Smooth muscle cell (in vitro differentiated cells): ENCODE results near the gene GAL3ST2. TPM values are rescaled to one million over a fixed set of nuclear protein-coding genes. Genes with fewer than 3 reads are reported as not detected.

Source experiments
- DNase-seq: peaks from one replicate; lab custom pipeline; 2025; ENCODE audit not compliant: unreplicated experiment; lab: John Stamatoyannopoulos, UW
- H2AFZ ChIP-seq: fragments of 200-600 bp; sonication (generic); 2 replicates; pipeline ENCODE4 v1.6.0; 2016; ENCODE audit warnings: antibody characterized with exemption, low read depth, mild to moderate bottlenecking
- H3F3A ChIP-seq: fragments of 200-600 bp; sonication (generic); 2 replicates; pipeline ENCODE4 v1.6.0; 2017; ENCODE audit warnings: antibody characterized with exemption, low read depth
- H3K27ac ChIP-seq: fragments of 200-600 bp; sonication (generic); 2 replicates; pipeline ENCODE4 v1.5.1; 2016; ENCODE audit warnings: low read depth, mild to moderate bottlenecking
- H3K27me3 ChIP-seq: fragments of 200-600 bp; sonication (generic); 2 replicates; pipeline ENCODE4 v1.6.1; 2016; ENCODE audit warnings: low read depth, mild to moderate bottlenecking
- H3K36me3 ChIP-seq: fragments of 200-600 bp; sonication (generic); 2 replicates; pipeline ENCODE4 v1.5.1; 2016; ENCODE audit warnings: low read depth
- H3K4me1 ChIP-seq: fragments of 200-600 bp; sonication (generic); 2 replicates; pipeline ENCODE4 v1.5.1; 2016; ENCODE audit warnings: low read depth
- H3K4me2 ChIP-seq: fragments of 200-600 bp; sonication (generic); 2 replicates; pipeline ENCODE4 v1.6.0; 2016; ENCODE audit warnings: mild to moderate bottlenecking
- H3K4me3 ChIP-seq: fragments of 200-600 bp; sonication (generic); 2 replicates; pipeline ENCODE4 v1.5.1; 2016; ENCODE audit warnings: mild to moderate bottlenecking
- H3K79me2 ChIP-seq: fragments of 200-600 bp; sonication (generic); 2 replicates; pipeline ENCODE4 v1.6.0; 2016; ENCODE audit warnings: low read depth, mild to moderate bottlenecking
- H3K9ac ChIP-seq: fragments of 200-600 bp; sonication (generic); 2 replicates; pipeline ENCODE4 v1.6.0; 2016; ENCODE audit warnings: low read depth
- H3K9me3 ChIP-seq: fragments of 200-600 bp; sonication (generic); replicated peaks from 2 replicates; pipeline ENCODE4 v1.5.1; 2016; ENCODE audit warnings: low read depth
- H4K20me1 ChIP-seq: fragments of 200-600 bp; sonication (generic); 2 replicates; pipeline ENCODE4 v1.6.0; 2016; ENCODE audit warnings: low read depth
- CTCF ChIP-seq: fragments of 200-600 bp; sonication (generic); IDR thresholded peaks from 2 replicates; pipeline ENCODE4 v1.5.1; 2017; ENCODE audit warnings: borderline replicate concordance, mild to moderate bottlenecking, antibody characterized with exemption; ENCODE audit not compliant: insufficient read depth, poor library complexity, severe bottlenecking
- WGBS: methylation state at CpG from one replicate; pipeline ENCODE4 v1.1.7; 2016; ENCODE audit warnings: low lambda C conversion rate; 5-methylcytosine and 5-hydroxymethylcytosine counted together
- polyA plus RNA-seq: library from polyadenylated mRNA; unstranded; fragments of >200 nt; fragmentation: Nextera tagmentation; extraction: Ambion mirVana; gene quantifications from 2 replicates; pipeline ENCODE4 v1.2.1, GENCODE V29; 2016
- total RNA-seq: library from RNA; depleted of rRNA; stranded (reverse); fragments of >200 nt; gene quantifications from 2 replicates; pipeline ENCODE4 v1.2.3, GENCODE V29; 2014

GAL3ST2 gene
- total and polyA plus RNA-seq, 2 experiments from 2014 or later = 0.34 TPM; not detected in 1

GRCh38 chr2:241811952-241812729, 35.5 kb downstream of the GAL3ST2 start:
- H3K27me3 ChIP-seq = no peaks in the 10 kb centered on the region
- no peaks in the 10 kb centered on the region for H3K79me2 ChIP-seq
- no peak overlapping the region for H3K4me2 ChIP-seq
- 95% methylated on average over 19 of the region's 20 CpGs for WGBS
- H3K27ac ChIP-seq = no peak overlapping the region
- no peak overlapping the region for H2AFZ ChIP-seq
- H3K4me3 ChIP-seq = no peak overlapping the region
- no peaks in the 10 kb centered on the region for H3K36me3 ChIP-seq
- no peaks in the 10 kb centered on the region for H3F3A ChIP-seq
- H3K9me3 ChIP-seq = no peaks in the 10 kb centered on the region
- H4K20me1 ChIP-seq = no peaks in the 10 kb centered on the region
- no peak for TF ChIP-seq CTCF
- peaks cover 3% of the 10 kb centered on the region for H3K4me1 ChIP-seq
- DNase-seq = no peak
- H3K9ac ChIP-seq = no peak overlapping the region

- H3K27ac ChIP-seq = no peak overlapping the region
- H3K4me2 ChIP-seq = no peak overlapping the region
- H4K20me1 ChIP-seq = no peaks in the 10 kb centered on the region
- no peaks in the 10 kb centered on the region for H3K27me3 ChIP-seq
- WGBS = 95% methylated on average over 40 of the region's 40 CpGs
- H3K4me1 ChIP-seq = peaks cover 3% of the 10 kb centered on the region
- H3K79me2 ChIP-seq = no peaks in the 10 kb centered on the region
- TF ChIP-seq CTCF = no peak
- H2AFZ ChIP-seq = no peak overlapping the region
- no peak for DNase-seq
- no peaks in the 10 kb centered on the region for H3K36me3 ChIP-seq
- no peaks in the 10 kb centered on the region for H3F3A ChIP-seq
- no peak overlapping the region for H3K4me3 ChIP-seq
- no peak overlapping the region for H3K9ac ChIP-seq
- H3K9me3 ChIP-seq = no peaks in the 10 kb centered on the region
These were observed 36.4 kb downstream of the GAL3ST2 start for GRCh38 chr2:241812730-241813643.

GRCh38 chr2:241813644-241814392, 37.2 kb downstream of the GAL3ST2 start:
- H3K27ac ChIP-seq = no peak overlapping the region
- DNase-seq = no peak
- WGBS = 89% methylated on average over 11 of the region's 20 CpGs

More at GRCh38 chr2:241813644-241814392, 37.2 kb downstream of the GAL3ST2 start:
- no peaks in the 10 kb centered on the region for H3K36me3 ChIP-seq
- TF ChIP-seq CTCF = no peak
- no peaks in the 10 kb centered on the region for H3F3A ChIP-seq
- no peaks in the 10 kb centered on the region for H3K9me3 ChIP-seq
- H3K27me3 ChIP-seq = no peaks in the 10 kb centered on the region
- H3K4me1 ChIP-seq = no peaks in the 10 kb centered on the region
- H3K4me3 ChIP-seq = no peak overlapping the region
- no peak overlapping the region for H3K9ac ChIP-seq
- no peaks in the 10 kb centered on the region for H4K20me1 ChIP-seq
- H3K79me2 ChIP-seq = no peaks in the 10 kb centered on the region
- H2AFZ ChIP-seq = no peak overlapping the region
- no peak overlapping the region for H3K4me2 ChIP-seq
